NB4 (cell line): Measurements from ENCODE around the gene SIRT1.
"Not testable (repeated sequence)": the region's sequence is repeated elsewhere in the genome, so short reads cannot be mapped to it uniquely, and the experiment has no call there.

Experiments used
- DNase-seq: peaks from one replicate; pipeline ENCODE4 v3.0.0; 2010; ENCODE audit warnings: low read depth
- H3K4me3 ChIP-seq: one replicate; pipeline ENCODE4 v1.5.1; 2011; ENCODE audit warnings: mild to moderate bottlenecking, low read depth, low read length, moderate library complexity
- MYC ChIP-seq: IDR thresholded peaks from 2 replicates; pipeline ENCODE4 v1.6.1; 2011; ENCODE audit warnings: low read depth, low read length
- POLR2A ChIP-seq: IDR thresholded peaks from 2 replicates; pipeline ENCODE4 v1.6.1; 2011; ENCODE audit warnings: mild to moderate bottlenecking; ENCODE audit not compliant: insufficient read length; ENCODE audit errors: extremely low read depth
- TF ChIP-seq, protein P1 (sequence below): IDR thresholded peaks from 2 replicates; pipeline ENCODE4 v1.6.1; 2011; ENCODE audit warnings: low read depth, low read length
- TF ChIP-seq, protein P2 (sequence below): IDR thresholded peaks from one replicate; pipeline ENCODE4 v1.5.1; 2012; ENCODE audit warnings: low read depth, low read length

Gene SIRT1

DNA sequence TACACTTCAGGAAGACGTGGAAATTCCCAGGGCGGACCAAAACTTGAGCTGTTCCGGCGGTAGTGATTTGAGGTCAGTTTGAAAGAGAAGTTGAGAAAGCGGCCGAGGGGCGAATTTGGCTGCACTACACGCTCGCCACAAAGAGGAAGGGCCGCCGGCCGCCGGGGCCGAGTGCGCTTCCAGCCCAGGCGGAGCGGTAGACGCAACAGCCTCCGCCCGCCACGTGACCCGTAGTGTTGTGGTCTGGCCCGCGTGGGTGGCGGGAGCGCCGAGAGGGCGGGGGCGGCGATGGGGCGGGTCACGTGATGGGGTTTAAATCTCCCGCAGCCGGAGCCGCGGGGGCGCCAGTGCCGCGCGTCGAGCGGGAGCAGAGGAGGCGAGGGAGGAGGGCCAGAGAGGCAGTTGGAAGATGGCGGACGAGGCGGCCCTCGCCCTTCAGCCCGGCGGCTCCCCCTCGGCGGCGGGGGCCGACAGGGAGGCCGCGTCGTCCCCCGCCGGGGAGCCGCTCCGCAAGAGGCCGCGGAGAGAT, at the start of gene SIRT1:
TSS of gene SIRT1 (plus strand) at position 344 of the 529 bp plus-strand sequence. CDS start at position 410, 66 bp downstream.
- peak; percentile 99 for DNase-seq
- peak within 1 kb of the TSS; percentile 96 for H3K4me3 ChIP-seq
- TF ChIP-seq POLR2A (peak; percentile 97), MYC (peak; percentile 59; the same call in 1 of the 2 replicates)
- TF ChIP-seq, protein P1, sequence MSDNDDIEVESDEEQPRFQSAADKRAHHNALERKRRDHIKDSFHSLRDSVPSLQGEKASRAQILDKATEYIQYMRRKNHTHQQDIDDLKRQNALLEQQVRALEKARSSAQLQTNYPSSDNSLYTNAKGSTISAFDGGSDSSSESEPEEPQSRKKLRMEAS = peak; percentile 98
- TF ChIP-seq, protein P2, sequence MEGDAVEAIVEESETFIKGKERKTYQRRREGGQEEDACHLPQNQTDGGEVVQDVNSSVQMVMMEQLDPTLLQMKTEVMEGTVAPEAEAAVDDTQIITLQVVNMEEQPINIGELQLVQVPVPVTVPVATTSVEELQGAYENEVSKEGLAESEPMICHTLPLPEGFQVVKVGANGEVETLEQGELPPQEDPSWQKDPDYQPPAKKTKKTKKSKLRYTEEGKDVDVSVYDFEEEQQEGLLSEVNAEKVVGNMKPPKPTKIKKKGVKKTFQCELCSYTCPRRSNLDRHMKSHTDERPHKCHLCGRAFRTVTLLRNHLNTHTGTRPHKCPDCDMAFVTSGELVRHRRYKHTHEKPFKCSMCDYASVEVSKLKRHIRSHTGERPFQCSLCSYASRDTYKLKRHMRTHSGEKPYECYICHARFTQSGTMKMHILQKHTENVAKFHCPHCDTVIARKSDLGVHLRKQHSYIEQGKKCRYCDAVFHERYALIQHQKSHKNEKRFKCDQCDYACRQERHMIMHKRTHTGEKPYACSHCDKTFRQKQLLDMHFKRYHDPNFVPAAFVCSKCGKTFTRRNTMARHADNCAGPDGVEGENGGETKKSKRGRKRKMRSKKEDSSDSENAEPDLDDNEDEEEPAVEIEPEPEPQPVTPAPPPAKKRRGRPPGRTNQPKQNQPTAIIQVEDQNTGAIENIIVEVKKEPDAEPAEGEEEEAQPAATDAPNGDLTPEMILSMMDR = no peak

DNA sequence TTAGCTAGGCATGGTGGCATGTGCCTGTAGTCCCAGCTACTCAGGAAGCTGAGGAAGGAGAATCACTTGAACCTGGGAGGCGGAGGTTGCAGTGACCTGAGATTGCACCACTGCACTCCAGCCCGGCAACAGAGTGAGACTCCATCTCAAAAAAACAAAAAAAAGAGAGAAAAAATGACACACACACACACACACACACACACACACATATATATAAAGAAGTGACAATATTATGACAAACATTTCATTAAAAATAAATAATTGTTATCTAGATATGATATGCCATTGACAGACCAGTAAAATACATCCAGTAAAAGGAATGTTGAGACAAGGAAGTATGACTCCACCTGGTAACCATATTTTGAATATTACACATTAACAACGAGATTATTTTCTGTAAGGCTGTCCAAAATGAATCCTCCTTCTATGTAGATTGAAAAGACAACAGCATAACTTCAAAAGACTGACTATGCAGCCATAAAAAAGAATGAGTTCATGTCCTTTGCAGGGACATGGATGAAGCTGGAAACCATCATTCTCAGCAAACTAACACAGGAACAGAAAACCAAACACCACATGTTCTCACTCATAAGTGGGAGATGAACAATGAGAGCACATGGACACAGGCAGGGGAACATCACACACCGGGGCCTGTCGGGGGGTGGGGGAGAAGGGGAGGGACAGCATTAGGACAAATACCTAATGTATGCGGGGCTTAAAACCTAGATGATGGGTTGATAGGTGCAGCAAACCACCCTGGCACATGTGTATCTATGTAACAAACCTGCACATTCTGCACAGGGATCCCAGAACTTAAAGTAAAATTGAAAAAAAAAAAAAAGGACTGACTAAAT, 48.7 kb upstream of the SIRT1 start:
- peak; percentile 42 for DNase-seq
- H3K4me3 ChIP-seq = peak overlapping the region; percentile 85

DNA sequence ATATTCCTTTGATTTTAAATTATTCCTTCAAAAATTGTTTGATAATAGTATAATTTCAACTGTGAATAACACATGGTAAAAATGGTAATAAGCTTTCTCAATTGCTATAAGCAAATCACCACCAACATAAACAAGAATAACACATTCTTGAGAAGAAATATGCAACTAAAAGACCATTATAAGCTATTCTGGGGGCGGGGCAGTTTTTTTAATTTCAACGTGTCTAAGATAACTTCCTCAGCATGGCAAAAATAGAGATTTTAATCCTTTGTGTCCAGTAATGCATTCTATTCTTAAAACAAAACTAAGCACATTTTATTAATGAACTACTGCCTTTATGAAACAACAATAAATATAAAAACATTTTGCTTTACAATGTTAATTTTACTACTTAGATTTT, 48.0 kb upstream of the SIRT1 start:
- DNase-seq = peak; percentile 46
- peak overlapping the region; percentile 85 for H3K4me3 ChIP-seq
- TF ChIP-seq MYC = no peak
- no peak for TF ChIP-seq POLR2A
- TF ChIP-seq, protein P1 = no peak
- TF ChIP-seq, protein P2 = no peak

DNA sequence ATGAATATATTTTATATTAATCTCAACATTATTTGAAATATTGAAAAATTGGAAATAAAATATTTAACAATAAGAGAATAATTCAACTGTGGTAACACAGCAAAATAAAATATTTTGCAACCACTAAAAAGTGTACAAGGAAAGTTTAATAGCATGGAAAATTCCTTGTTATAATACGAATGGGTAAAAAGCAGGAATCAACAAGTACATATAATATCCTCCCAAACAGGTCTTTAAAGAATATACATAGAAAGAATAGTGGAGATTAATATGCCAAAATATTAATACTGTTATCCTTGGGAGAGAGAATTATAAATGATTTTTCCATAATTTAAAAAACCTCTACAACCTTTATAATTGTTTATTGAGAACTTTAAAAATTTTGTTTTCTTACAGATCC, 47.5 kb upstream of the SIRT1 start:
- H3K4me3 ChIP-seq = peak overlapping the region; percentile 85
- DNase-seq = no peak
- TF ChIP-seq, protein P1 = no peak
- TF ChIP-seq MYC (no peak), POLR2A (no peak)
- TF ChIP-seq, protein P2 = no peak

DNA sequence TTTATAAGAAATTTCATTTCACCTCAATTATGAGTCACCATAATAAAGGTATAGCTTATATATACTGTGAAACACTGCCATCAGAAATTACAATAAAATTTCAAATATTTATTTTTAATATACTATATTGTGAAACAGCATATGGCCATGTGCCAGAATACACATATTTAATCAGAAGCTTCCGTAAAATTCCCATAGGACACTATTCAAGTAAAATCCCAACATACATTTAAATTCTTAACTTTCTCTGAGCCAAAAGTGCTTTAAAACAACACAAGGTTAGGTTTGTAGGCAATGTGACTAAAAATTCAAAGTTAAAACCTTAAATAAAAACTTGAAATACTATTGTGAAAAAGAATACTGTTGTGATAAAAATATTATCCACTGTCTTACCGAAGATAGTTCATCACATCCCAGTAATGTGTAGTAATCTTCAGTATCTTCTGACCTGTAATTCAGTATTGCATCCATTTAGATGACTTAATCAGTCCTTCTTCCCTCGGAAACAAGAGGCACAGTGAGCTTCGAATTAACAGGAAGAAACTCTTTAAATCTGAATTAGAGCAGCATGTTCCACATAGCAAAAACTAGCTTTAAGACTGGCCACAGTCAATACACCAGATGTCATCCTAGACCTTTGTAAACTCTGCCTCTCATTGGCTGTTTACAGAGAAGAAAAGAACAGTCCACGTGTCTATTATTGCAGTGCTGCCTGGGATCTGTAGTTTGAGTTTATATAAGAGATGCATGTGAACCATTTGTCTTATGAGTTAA, 46.7 kb upstream of the SIRT1 start, which contains the start of gene DNAJC12:
TSS of gene DNAJC12 (minus strand) at position 648 of the 774 bp plus-strand sequence. CDS start at position 471, 177 bp downstream.
- TF ChIP-seq POLR2A (peak; percentile 72), MYC (peak; percentile 97)
- TF ChIP-seq, protein P1 = peak; percentile 100
- TF ChIP-seq, protein P2 = no peak
- peak; percentile 93 for DNase-seq
- peak within 1 kb of the TSS; percentile 85 for H3K4me3 ChIP-seq

DNA sequence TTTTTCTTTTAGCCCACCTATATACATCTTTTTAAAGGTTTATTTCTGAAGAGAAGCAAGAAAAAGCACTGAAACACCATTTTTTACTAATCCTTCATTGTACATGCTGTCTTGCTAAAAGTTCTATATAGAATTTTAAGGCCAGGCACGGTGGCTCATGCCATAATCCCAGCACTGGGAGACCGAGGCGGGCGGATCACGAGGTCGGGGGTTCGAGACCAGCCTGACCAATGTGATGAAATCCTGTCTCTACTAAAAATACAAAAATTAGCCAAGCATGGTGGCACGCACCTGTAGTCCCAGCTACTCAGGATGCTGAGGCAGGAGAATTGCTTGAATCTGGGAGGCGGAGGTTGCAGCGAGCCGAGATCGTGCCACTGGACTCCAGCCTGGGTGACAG, 44.9 kb upstream of the SIRT1 start:
- H3K4me3 ChIP-seq, DNase-seq: not testable (repeated sequence)
